Choroid plexus epithelial cell (primary cell): Measurements from ENCODE around the gene GOLIM4.
"Not testable (repeated sequence)": the region's sequence is repeated elsewhere in the genome, so short reads cannot be mapped to it uniquely, and the experiment has no call there.

Source experiments
- DNase-seq: peaks from one replicate; pipeline ENCODE4 v3.0.0-alpha.2; 2010; ENCODE audit warnings: low read depth
- H3K4me3 ChIP-seq: 2 replicates; pipeline ENCODE4 v1.5.1; 2011; ENCODE audit warnings: low read depth, mild to moderate bottlenecking, control low read depth, low read length, moderate library complexity
- CTCF ChIP-seq: conservative IDR thresholded peaks from 2 replicates; pipeline ENCODE4 v1.5.1; 2011; ENCODE audit warnings: low read depth, mild to moderate bottlenecking, control low read depth, inconsistent platforms, low read length, moderate library complexity

Gene GOLIM4

DNA sequence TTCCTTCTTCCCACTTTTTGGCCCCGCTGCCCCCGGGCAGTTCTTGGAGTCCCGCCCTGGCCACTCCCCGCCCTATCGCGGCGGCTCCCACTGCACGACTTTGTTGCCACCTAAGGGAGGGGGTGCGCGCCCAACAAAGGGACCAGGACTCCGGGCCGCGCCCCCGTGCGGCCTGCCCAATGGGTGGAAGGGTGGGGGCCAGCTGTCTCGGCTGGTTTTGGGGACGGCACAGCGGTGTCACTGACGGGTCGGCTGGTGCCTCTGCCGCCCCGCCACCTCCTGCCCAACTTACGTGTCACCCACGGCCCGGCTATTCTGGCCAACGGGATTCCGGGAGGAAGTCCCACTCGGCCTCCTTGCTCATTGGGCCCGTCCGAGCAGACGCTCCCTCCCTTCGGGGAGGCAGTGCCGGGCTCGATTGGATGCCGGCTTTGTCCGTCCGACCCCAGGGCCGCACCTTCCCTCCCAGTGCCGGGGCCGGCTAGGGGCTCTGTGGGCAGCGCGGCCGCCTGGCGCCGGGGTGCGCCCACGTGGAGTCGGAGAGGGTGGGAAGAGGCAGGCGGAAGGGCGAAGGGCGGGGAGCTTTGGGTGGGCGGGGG, at the start of gene GOLIM4:
GOLIM4 (minus strand) TSS at position 314 of the 599 bp plus-strand sequence. CDS start 639 bp downstream, outside the sequence.
- TF ChIP-seq CTCF, result peak; percentile 29
- H3K4me3 ChIP-seq, result peak within 1 kb of the TSS; percentile 93
- peak; percentile 98 for DNase-seq

DNA sequence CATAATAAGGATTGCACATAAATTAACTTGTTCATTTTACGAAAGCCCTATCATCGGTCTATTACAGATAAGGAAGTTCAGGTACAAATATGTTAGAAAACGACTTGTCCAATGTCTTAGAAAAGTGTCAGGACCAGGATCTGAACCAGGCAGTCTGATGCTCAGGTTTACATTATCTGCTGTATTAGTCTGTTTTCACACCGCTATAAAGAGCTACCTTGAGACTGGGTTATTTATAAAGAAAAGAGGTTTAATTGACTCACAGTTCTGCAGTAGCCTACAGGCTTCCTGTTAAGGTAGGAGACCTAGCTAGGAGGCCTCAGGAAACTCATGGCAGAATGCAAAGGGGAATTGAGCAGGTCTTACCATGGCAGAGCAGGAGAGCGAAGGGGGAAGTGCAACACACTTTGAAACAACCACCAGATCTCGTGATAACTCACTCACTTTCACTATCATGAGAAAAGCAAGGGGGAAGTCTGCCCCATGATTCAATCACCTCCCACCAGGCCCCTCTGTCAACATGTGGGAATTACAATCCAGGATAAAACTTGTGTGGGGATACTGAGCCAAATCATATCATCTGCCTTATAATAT, 45.8 kb upstream of the GOLIM4 start:
- no peak for TF ChIP-seq CTCF
- H3K4me3 ChIP-seq, result no peak overlapping the region
- DNase-seq, result no peak

- DNase-seq, result no peak
- no peak for TF ChIP-seq CTCF
- no peak overlapping the region for H3K4me3 ChIP-seq
Observed at GRCh38 chr3:168139947-168140346, 44.2 kb upstream of the GOLIM4 start.

DNA sequence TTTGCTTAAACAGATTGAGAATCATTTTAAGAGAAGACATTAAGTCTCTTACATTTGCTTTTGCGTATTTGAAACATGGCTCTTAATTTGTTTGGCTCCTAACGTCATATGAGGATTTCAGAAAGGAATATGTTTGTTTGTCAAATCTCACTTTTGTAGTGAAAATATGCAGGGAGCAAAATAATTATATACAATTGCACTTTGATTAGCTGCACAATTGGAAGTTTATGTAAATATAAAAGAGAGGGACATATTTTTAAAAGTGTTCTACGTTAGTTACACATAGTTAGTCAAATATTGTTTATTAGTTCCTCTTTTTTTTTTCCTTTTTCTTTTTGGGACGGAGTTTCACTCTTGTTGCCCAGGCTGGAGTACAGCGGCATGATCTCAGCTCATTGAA, 42.7 kb upstream of the GOLIM4 start:
- TF ChIP-seq CTCF, result no peak
- DNase-seq, result no peak
- H3K4me3 ChIP-seq, result no peak overlapping the region

- no peak for DNase-seq
- no peak overlapping the region for H3K4me3 ChIP-seq
- TF ChIP-seq CTCF, result no peak
Observed at GRCh38 chr3:168134931-168135330, 39.2 kb upstream of the GOLIM4 start.

- not testable (repeated sequence) for DNase-seq
Observed at GRCh38 chr3:168130250-168130649, 34.5 kb upstream of the GOLIM4 start.

DNA sequence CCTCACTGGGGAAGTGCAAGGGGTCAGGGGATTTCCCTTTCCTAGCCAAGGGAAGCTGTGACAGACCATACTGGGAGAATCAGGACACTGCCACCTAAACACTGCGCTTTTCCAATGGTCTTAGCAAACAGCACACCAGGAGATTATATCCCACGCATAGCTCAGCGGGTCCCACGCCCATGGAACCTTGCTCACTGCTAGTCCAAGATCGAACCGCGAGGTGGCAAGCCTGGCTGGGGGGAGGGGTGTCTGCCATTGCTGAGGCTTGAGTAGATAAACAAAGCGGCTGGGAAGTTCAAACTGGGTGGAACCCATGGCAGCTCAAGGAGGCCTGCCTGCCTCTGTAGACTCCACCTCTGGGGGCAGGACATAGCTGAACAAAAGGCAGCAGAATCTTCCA, 32.7 kb upstream of the GOLIM4 start:
- not testable (repeated sequence) for DNase-seq, H3K4me3 ChIP-seq

More at GRCh38 chr3:168130250-168130649, 34.5 kb upstream of the GOLIM4 start:
- not testable (repeated sequence) for H3K4me3 ChIP-seq

- no peak for DNase-seq
- no peak overlapping the region for H3K4me3 ChIP-seq
- TF ChIP-seq CTCF, result no peak
Observed at GRCh38 chr3:168127466-168127865, 31.7 kb upstream of the GOLIM4 start.
